HG02840 (cell line): ENCODE data around the gene LSM14A.
"Not testable (repeated sequence)": the region's sequence is repeated elsewhere in the genome, so short reads cannot be mapped to it uniquely, and the experiment has no call there.

Source experiments
- ATAC-seq: cut with Tn5 transposase; IDR thresholded peaks from one replicate; pipeline ENCODE4 v1.9.1; 2021; ENCODE audit warnings: mild to moderate bottlenecking, moderate library complexity, moderate number of reproducible peaks; ENCODE audit not compliant: unreplicated experiment, low FRiP score

Gene LSM14A

GRCh38 chr19:34253681-34254045 lies 81.4 kb downstream of the LSM14A start:
- not testable (repeated sequence) for ATAC-seq

- peak; percentile 83 for ATAC-seq
Measured at GRCh38 chr19:34254046-34254697, 81.9 kb downstream of the LSM14A start, which contains the start of gene GARRE1. Gene GARRE1, plus strand, starts transcription at chr19:34254554. Its CDS starts 45,920 bp downstream, at chr19:34300474.

GRCh38 chr19:34254698-34255432 lies 82.6 kb downstream of the LSM14A start:
- peak; percentile 41 for ATAC-seq

GRCh38 chr19:34255546-34255945 lies 83.2 kb downstream of the LSM14A start:
- no peak for ATAC-seq

GRCh38 chr19:34256835-34257558 lies 84.7 kb downstream of the LSM14A start:
- ATAC-seq = no peak

GRCh38 chr19:34257559-34257924 lies 85.2 kb downstream of the LSM14A start:
- no peak for ATAC-seq

GRCh38 chr19:34259367-34260095 lies 87.2 kb downstream of the LSM14A start:
- no peak for ATAC-seq

- ATAC-seq = no peak
Measured at GRCh38 chr19:34260771-34261173, 88.5 kb downstream of the LSM14A start.

GRCh38 chr19:34261334-34262109 lies 89.2 kb downstream of the LSM14A start:
- ATAC-seq = no peak

- no peak for ATAC-seq
Measured at GRCh38 chr19:34263745-34264237, 91.5 kb downstream of the LSM14A start.

- ATAC-seq = no peak
Measured at GRCh38 chr19:34265221-34265650, 92.9 kb downstream of the LSM14A start.

GRCh38 chr19:34269081-34269480 lies 96.8 kb downstream of the LSM14A start:
- no peak for ATAC-seq

- ATAC-seq = no peak
Measured at GRCh38 chr19:34269489-34269888, 97.2 kb downstream of the LSM14A start.

GRCh38 chr19:34269968-34270621 lies 97.8 kb downstream of the LSM14A start:
- ATAC-seq = peak; percentile 44

GRCh38 chr19:34273121-34273520 lies 100.8 kb downstream of the LSM14A start:
- no peak for ATAC-seq

- ATAC-seq = no peak
Measured at GRCh38 chr19:34274284-34274826, 102.1 kb downstream of the LSM14A start.

GRCh38 chr19:34274827-34275625 lies 102.7 kb downstream of the LSM14A start:
- no peak for ATAC-seq

GRCh38 chr19:34275705-34276104 lies 103.4 kb downstream of the LSM14A start:
- ATAC-seq = no peak
